ENCODE results near the gene RTN4RL2.

RTN4RL2 gene

GRCh38 chr11:57500926-57501325 lies 40.6 kb downstream of the RTN4RL2 start:
- DNase-seq: no peak

- DNase-seq: no peak
Observed at GRCh38 chr11:57501953-57502352, 41.6 kb downstream of the RTN4RL2 start.

GRCh38 chr11:57502376-57502775 lies 42.0 kb downstream of the RTN4RL2 start:
- DNase-seq: no peak

- DNase-seq: no peak
Observed at GRCh38 chr11:57502870-57503269, 42.5 kb downstream of the RTN4RL2 start.

GRCh38 chr11:57504511-57504910 lies 44.2 kb downstream of the RTN4RL2 start:
- DNase-seq: no peak

- no peak for DNase-seq
Observed at GRCh38 chr11:57506522-57506921, 46.2 kb downstream of the RTN4RL2 start.

GRCh38 chr11:57508341-57509170 lies 48.2 kb downstream of the RTN4RL2 start:
- no peak for DNase-seq

GRCh38 chr11:57511741-57512430 lies 51.6 kb downstream of the RTN4RL2 start:
- no peak for DNase-seq

GRCh38 chr11:57512646-57513451 lies 52.5 kb downstream of the RTN4RL2 start:
- no peak for DNase-seq

- no peak for DNase-seq
Observed at GRCh38 chr11:57513452-57513795, 53.1 kb downstream of the RTN4RL2 start.

- DNase-seq: peak; percentile 52
Observed at GRCh38 chr11:57513911-57514537, 53.7 kb downstream of the RTN4RL2 start.

- peak; percentile 52 for DNase-seq
Observed at GRCh38 chr11:57514538-57515331, 54.4 kb downstream of the RTN4RL2 start.

- peak; percentile 60 for DNase-seq
Observed at GRCh38 chr11:57515332-57516060, 55.2 kb downstream of the RTN4RL2 start, which contains the start of gene SLC43A1. Gene SLC43A1 (minus strand): TSS chr11:57515702. CDS start chr11:57514111, 1,591 bp downstream.

- DNase-seq: no peak
Observed at GRCh38 chr11:57516061-57516443, 55.7 kb downstream of the RTN4RL2 start.

GRCh38 chr11:57521116-57521515 lies 60.8 kb downstream of the RTN4RL2 start:
- no peak for DNase-seq

GRCh38 chr11:57523419-57523818 lies 63.1 kb downstream of the RTN4RL2 start:
- DNase-seq: no peak

Measured in EL (cell line).